GM21447 (cell line): ENCODE data around the gene ANXA1.

Experiments
- ATAC-seq: cut with Tn5 transposase; IDR thresholded peaks from one replicate; pipeline ENCODE4 v1.9.1; 2021; ENCODE audit not compliant: unreplicated experiment

The ANXA1 gene

DNA sequence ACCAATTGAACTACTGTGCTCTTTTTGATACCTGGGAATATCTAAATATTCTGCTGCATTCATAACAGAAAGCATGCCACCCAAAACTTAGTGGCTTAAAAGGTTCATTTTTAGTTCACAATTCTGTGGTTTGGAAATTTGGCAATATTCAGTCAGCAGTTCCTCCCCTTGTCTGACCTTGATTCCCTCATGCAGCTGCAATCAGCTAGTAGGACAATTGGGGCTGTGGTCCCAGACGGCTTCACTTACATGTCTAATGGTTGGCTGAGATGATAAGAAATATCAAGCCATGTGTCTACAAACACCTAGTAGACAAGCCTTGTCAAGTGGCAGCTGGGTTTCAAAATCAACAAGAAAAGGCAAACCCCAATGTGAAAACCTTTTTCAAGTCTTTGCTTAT is 51.3 kb downstream of the ANXA1 start:
- ATAC-seq, result no peak

DNA sequence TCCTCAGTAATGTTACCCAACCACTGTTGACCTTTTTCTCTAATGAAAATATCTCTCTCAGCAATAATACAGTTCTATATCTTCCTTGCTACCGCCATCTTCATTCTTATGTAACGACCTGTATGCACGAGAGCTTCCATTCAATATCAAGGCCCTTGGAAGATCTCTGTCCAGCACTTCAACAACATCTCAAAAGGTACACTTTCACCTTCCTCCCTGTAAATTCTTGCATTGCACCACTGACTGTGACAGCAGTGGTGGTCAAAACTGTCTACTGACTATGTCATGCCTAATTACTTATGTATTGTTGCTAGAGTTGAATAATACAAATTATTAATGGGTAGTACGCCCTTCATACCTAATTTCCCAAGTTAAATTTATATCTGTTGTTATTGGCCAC is 53.3 kb downstream of the ANXA1 start:
- ATAC-seq, result no peak

DNA sequence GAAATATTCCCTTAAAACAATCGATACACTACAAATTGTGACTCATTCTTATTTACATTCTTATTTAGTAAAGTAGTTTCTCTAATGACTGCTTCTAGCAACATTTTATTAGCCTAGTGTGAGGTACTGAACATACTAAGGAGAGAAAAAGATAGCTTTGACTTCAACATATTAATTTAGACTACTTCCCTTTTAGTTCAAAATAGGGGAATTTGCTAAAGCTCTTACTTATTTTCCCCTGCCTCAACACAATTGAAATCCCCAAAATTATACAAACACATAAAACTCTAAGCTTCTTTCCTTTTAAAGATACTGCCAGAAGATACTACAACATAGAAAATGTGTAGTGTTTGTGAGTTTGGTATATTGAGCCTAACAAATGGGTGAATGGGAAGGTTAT is 55.2 kb downstream of the ANXA1 start:
- ATAC-seq, result no peak

DNA sequence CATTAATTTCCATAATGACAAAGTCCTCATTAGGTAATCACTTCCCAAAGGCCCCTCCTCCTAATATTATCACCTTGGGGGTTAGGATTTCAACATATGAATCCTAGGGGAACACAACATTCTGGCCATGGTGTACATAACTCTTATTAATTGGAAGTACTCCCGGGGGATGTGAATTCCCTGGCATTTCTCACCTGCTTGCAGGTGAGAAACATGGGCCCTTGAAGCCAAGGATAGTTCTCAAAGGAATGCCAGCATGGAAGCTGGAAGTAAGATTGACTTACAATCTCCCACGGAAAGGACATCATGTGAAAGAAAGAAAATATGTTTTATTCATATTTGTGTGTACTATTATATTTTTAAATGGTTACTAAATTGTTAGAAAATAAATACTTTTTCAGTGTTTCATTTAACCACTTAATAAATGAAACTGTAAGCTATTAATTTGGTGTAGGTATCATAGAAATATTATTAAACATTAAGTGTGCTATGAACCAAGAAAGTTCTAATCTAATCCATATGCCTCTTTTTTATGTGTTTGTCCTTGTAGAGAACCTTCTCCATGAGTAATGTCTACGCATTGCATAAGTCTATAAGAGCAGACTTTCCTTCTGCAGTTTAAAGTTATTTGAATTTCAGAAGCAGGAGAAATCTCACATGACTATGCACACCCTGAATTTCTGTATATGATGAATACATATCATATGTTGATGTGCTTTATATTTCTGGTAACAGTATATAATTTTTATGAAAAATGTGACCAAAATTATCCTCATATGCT is 59.4 kb downstream of the ANXA1 start:
- no peak for ATAC-seq

DNA sequence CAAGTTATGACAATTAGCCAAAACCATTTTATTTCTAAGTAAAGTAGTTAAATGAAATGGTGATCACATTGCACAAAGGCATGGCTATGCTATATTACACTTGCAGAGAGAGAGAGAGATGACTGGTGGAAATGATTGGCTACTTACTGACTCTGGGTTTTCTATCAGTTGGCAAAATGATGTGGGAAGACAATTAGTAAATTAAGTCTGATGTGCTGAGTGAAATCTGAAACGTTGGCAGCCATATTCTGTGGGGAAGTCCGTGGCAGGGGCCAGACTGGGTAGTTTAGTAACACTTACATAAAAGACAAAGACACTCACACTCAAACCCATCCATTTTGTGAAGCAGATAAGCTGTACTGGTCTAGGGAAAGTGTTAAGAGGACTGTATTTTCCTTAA is 61.6 kb downstream of the ANXA1 start:
- no peak for ATAC-seq

DNA sequence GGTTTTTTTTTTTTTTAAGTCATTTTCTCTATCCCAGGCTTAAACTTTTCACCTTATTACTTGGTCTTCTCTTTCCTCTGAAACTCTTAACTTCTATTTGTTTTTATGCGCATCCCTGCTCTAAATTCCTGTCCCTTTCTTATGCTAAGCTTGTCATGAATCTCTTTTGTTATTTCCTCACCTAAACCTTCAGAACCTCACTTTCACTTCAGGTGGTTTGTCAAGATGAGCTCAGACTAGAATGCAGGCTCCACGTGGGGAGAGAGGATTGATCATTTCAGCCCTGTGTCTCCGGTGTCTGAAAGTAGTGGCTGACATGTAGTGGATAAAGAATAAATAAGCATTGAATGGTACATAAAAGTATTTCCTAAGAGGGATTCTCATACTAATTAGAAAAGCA is 63.6 kb downstream of the ANXA1 start:
- ATAC-seq, result no peak

DNA sequence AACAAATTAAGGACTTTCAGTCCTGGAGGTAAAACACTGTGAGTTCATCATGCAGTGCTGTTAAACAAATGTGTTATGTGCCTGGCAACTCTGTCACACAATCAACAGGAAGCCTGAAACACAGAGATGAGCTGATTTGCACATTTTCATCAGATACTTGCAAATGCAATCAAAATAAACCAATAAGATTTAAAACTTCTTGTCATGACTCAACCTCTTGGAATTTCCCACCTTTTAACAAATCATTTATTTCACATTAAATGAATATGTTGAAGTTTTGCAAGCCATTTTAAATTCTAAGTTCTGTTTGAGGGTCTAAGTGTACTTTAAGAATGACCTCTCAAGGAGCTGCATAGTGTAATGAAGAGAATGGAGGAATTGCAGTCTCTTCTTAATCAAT is 64.4 kb downstream of the ANXA1 start:
- ATAC-seq, result no peak
